H9 (cell line): ENCODE measurements around the gene S1PR4. TPM values are rescaled to one million over a fixed set of nuclear protein-coding genes. Genes with fewer than 3 reads are reported as not detected.

Source experiments
- DNase-seq: peaks from one replicate; pipeline ENCODE4 v3.0.0-alpha.2; 2017
- H2AFZ ChIP-seq: one replicate; pipeline ENCODE4 v1.6.1; 2013; ENCODE audit warnings: mild to moderate bottlenecking, low read length, control low read depth, moderate library complexity
- H2AK5ac ChIP-seq: 2 replicates; pipeline ENCODE4 v1.6.1; 2013; ENCODE audit warnings: low read length, control low read depth, mixed read lengths; ENCODE audit not compliant: insufficient read length
- H2BK120ac ChIP-seq: one replicate; pipeline ENCODE4 v1.6.1; 2013; ENCODE audit warnings: low read depth, mild to moderate bottlenecking, low read length, control low read depth, inconsistent platforms; ENCODE audit not compliant: poor library complexity, severe bottlenecking
- H2BK12ac ChIP-seq: 2 replicates; pipeline ENCODE4 v1.6.1; 2013; ENCODE audit warnings: low read length, control low read depth, mixed read lengths, low read depth; ENCODE audit not compliant: insufficient read length
- H2BK15ac ChIP-seq: 2 replicates; pipeline ENCODE4 v1.6.1; 2013; ENCODE audit warnings: low read depth, low read length, control low read depth
- H2BK20ac ChIP-seq: one replicate; pipeline ENCODE4 v1.6.1; 2013; ENCODE audit warnings: low read depth, mild to moderate bottlenecking, low read length, control low read depth, inconsistent platforms; ENCODE audit not compliant: poor library complexity, severe bottlenecking
- H2BK5ac ChIP-seq: 2 replicates; pipeline ENCODE4 v1.6.1; 2013; ENCODE audit warnings: low read length, control low read depth, mixed read lengths; ENCODE audit not compliant: insufficient read length
- H3K14ac ChIP-seq: 2 replicates; pipeline ENCODE4 v1.6.1; 2013; ENCODE audit warnings: low read length, control low read depth; ENCODE audit not compliant: insufficient read depth
- H3K18ac ChIP-seq: 2 replicates; pipeline ENCODE4 v1.6.1; 2013; ENCODE audit warnings: low read depth, mild to moderate bottlenecking, mixed read lengths, low read length, control low read depth; ENCODE audit not compliant: insufficient read length
- H3K23ac ChIP-seq: 2 replicates; pipeline ENCODE4 v1.6.1; 2013; ENCODE audit warnings: low read length, control low read depth, mixed read lengths, low read depth; ENCODE audit not compliant: insufficient read length
- H3K23me2 ChIP-seq: 2 replicates; pipeline ENCODE4 v1.6.1; 2013; ENCODE audit warnings: low read depth, mild to moderate bottlenecking, mixed read lengths, low read length, control low read depth; ENCODE audit not compliant: insufficient read length, poor library complexity, severe bottlenecking
- H3K27ac ChIP-seq: 2 replicates; pipeline ENCODE4 v1.5.1; 2013; ENCODE audit warnings: low read length, control low read depth, mixed read lengths, low read depth; ENCODE audit not compliant: insufficient read length
- H3K27me3 ChIP-seq: 2 replicates; pipeline ENCODE4 v1.6.1; 2013; ENCODE audit warnings: low read length, control low read depth, inconsistent platforms; ENCODE audit not compliant: insufficient read depth
- H3K4ac ChIP-seq: 2 replicates; pipeline ENCODE4 v1.6.1; 2013; ENCODE audit warnings: low read depth, mild to moderate bottlenecking, control low read depth, inconsistent platforms, low read length, moderate library complexity
- H3K4me1 ChIP-seq: 2 replicates; pipeline ENCODE4 v1.6.1; 2013; ENCODE audit warnings: low read length, control low read depth, inconsistent platforms; ENCODE audit not compliant: insufficient read depth
- H3K4me2 ChIP-seq: 2 replicates; pipeline ENCODE4 v1.6.1; 2013; ENCODE audit warnings: low read length, control low read depth, mixed read lengths; ENCODE audit not compliant: insufficient read length, insufficient read depth
- H3K56ac ChIP-seq: 2 replicates; pipeline ENCODE4 v1.6.1; 2013; ENCODE audit warnings: low read depth, mild to moderate bottlenecking, mixed read lengths, low read length, control low read depth; ENCODE audit not compliant: insufficient read length
- H3K79me1 ChIP-seq: 2 replicates; pipeline ENCODE4 v1.6.1; 2013; ENCODE audit warnings: low read depth, mild to moderate bottlenecking, moderate library complexity, low read length, control low read depth, inconsistent platforms; ENCODE audit not compliant: insufficient read depth, poor library complexity, severe bottlenecking
- H3K79me2 ChIP-seq: 2 replicates; pipeline ENCODE4 v1.6.1; 2013; ENCODE audit warnings: low read length, control low read depth, inconsistent platforms; ENCODE audit not compliant: insufficient read depth
- H3K9ac ChIP-seq: 2 replicates; pipeline ENCODE4 v1.6.1; 2013; ENCODE audit warnings: low read length, control low read depth, mixed read lengths; ENCODE audit not compliant: insufficient read length; ENCODE audit errors: extremely low read depth
- H3K9me3 ChIP-seq: one replicate; pipeline ENCODE4 v1.6.1; 2013; ENCODE audit warnings: low read depth, low read length, inconsistent platforms; ENCODE audit not compliant: control insufficient read depth
- H3T11ph ChIP-seq: one replicate; pipeline ENCODE4 v1.6.1; 2013; ENCODE audit warnings: mild to moderate bottlenecking, low read length, control low read depth, inconsistent platforms
- H4K20me1 ChIP-seq: one replicate; pipeline ENCODE4 v1.6.1; 2013; ENCODE audit not compliant: control insufficient read depth, insufficient read length, insufficient read depth
- H4K5ac ChIP-seq: 2 replicates; pipeline ENCODE4 v1.6.1; 2013; ENCODE audit warnings: low read depth, mild to moderate bottlenecking, mixed read lengths, low read length, control low read depth; ENCODE audit not compliant: insufficient read length
- H4K8ac ChIP-seq: replicated peaks from 2 replicates; pipeline ENCODE4 v1.6.1; 2013; ENCODE audit warnings: low read length, control low read depth, mixed read lengths, low read depth; ENCODE audit not compliant: insufficient read length
- H4K91ac ChIP-seq: 2 replicates; pipeline ENCODE4 v1.6.1; 2013; ENCODE audit warnings: low read depth, mild to moderate bottlenecking, moderate library complexity, mixed read lengths, low read length, control low read depth; ENCODE audit not compliant: insufficient read length
- H3K27ac Mint-ChIP-seq, 3 experiments: 2 replicates in 2 of 3; 3 replicates in 1 of 3; pipeline ENCODE4 v1.8.0; 2020 to 2021; ENCODE audit warnings: mixed read lengths in 3 of 3, mild to moderate bottlenecking in 1 of 3, moderate library complexity in 1 of 3
- H3K27me3 Mint-ChIP-seq: 2 replicates; pipeline ENCODE4 v1.8.0; 2021; ENCODE audit warnings: low read depth, mild to moderate bottlenecking, moderate library complexity, mixed read lengths
- H3K36me3 Mint-ChIP-seq, 3 experiments: 2 replicates in 2 of 3; 3 replicates in 1 of 3; pipeline ENCODE4 v1.8.0; 2020 to 2021; ENCODE audit warnings: low read depth in 3 of 3, mixed read lengths in 3 of 3; ENCODE audit not compliant: insufficient read depth in 1 of 3
- H3K4me1 Mint-ChIP-seq, 2 experiments: 2 replicates each; pipeline ENCODE4 v1.8.0; 2020; ENCODE audit warnings: mixed read lengths in 2 of 2
- H3K4me3 Mint-ChIP-seq, 2 experiments: 2 replicates in 1 of 2; 3 replicates in 1 of 2; pipeline ENCODE4 v1.8.0; 2020 to 2021; ENCODE audit warnings: mild to moderate bottlenecking in 2 of 2, mixed read lengths in 2 of 2, moderate library complexity in 1 of 2
- H3K9me3 Mint-ChIP-seq, 2 experiments: 2 replicates in 1 of 2; 3 replicates in 1 of 2; pipeline ENCODE4 v1.8.0; 2020; ENCODE audit warnings: mild to moderate bottlenecking in 2 of 2, mixed read lengths in 2 of 2, moderate library complexity in 1 of 2
- CTCF ChIP-seq: fragments of 200-600 bp; sonication (generic); conservative IDR thresholded peaks from 3 replicates; pipeline ENCODE4 v1.8.0; 2021; ENCODE audit warnings: antibody characterized with exemption, mild to moderate bottlenecking
- WGBS: extraction: QIAGEN DNeasy Blood & Tissue Kit; methylation state at CpG from one replicate; pipeline ENCODE4 v1.1.7; 2013; ENCODE audit warnings: missing lambda C conversion rate, low lambda C conversion rate, mixed read lengths; ENCODE audit not compliant: insufficient read length; ENCODE audit errors: extremely low coverage; 5-methylcytosine and 5-hydroxymethylcytosine counted together
- total RNA-seq: library from RNA; stranded (reverse); gene quantifications from 2 replicates; pipeline ENCODE4 v1.2.1, GENCODE V29; 2021

S1PR4 gene
- total RNA-seq, 1 experiment from 2014 or later: not detected

- WGBS: no CpG with 5 or more reads among the region's 23 CpGs
- Histone ChIP-seq H2AK5ac (no peak overlapping the region), H3K27ac (no peak overlapping the region), H3K4me2 (peak overlapping the region; percentile 86), H4K8ac (no peak overlapping the region), H3K23ac (no peak overlapping the region), H3K4ac (no peak overlapping the region), H3K9ac (peak overlapping the region; percentile 84), H3K23me2 (peaks cover 8% of the 10 kb centered on the region), H3K4me1 (no peaks in the 10 kb centered on the region), H3K79me1 (peaks cover 22% of the 10 kb centered on the region), H3K27me3 (no peaks in the 10 kb centered on the region), H2BK20ac (no peak overlapping the region), H3K9me3 (no peaks in the 10 kb centered on the region), H4K5ac (no peak overlapping the region), H3T11ph (no peak overlapping the region), H2BK120ac (no peak overlapping the region), H2AFZ (no peak overlapping the region), H2BK5ac (no peak overlapping the region), H4K91ac (no peak overlapping the region), H3K56ac (no peak overlapping the region), H2BK12ac (no peak overlapping the region), H3K18ac (no peak overlapping the region), H2BK15ac (no peak overlapping the region), H3K14ac (no peak overlapping the region; the same call in 1 of the 2 replicates), H4K20me1 (no peaks in the 10 kb centered on the region), H3K79me2 (peaks cover 23% of the 10 kb centered on the region; the same call in 1 of the 2 replicates)
- DNase-seq: no peak
- peaks cover 14 to 26% of the 10 kb centered on the region in 2 experiments for H3K4me1 Mint-ChIP-seq
- no peak for TF ChIP-seq CTCF
- H3K27me3 Mint-ChIP-seq: peaks cover 1% of the 10 kb centered on the region; the same call in 1 of the 2 replicates
- H3K4me3 Mint-ChIP-seq: peak overlapping the region; percentile 90 to 93
- H3K27ac Mint-ChIP-seq: peak overlapping the region in 2 of 3 experiments; percentile 64 to 88; a peak in 2 of 7 replicates
- no peaks in the 10 kb centered on the region; a peak in 1 of 5 replicates for H3K9me3 Mint-ChIP-seq
- peaks cover 7 to 11% (median 10%) of the 10 kb centered on the region in 3 experiments; a peak in 6 of 7 replicates for H3K36me3 Mint-ChIP-seq
Measured at GRCh38 chr19:3186891-3187661, 8.5 kb downstream of the S1PR4 start.
